Embryonic facial prominence (tissue), 1 donor: ENCODE results near the gene ADORA3.

Experiments
- DNase-seq: peaks from one replicate; pipeline ENCODE4 v3.0.0-alpha.2; 2016; ENCODE audit errors: extremely low spot score

Gene ADORA3

GRCh38 chr1:111507411-111508201, 4.2 kb upstream of the ADORA3 start:
- DNase-seq, result no peak

GRCh38 chr1:111506561-111506960, 3.1 kb upstream of the ADORA3 start:
- no peak for DNase-seq

GRCh38 chr1:111505641-111506119, 2.2 kb upstream of the ADORA3 start:
- no peak for DNase-seq

GRCh38 chr1:111504097-111504496, 664 bp upstream of the ADORA3 start:
- no peak for DNase-seq

- DNase-seq, result no peak
These were observed 1.8 kb downstream of the ADORA3 start for GRCh38 chr1:111501645-111502044.

GRCh38 chr1:111499026-111499785, 4.2 kb downstream of the ADORA3 start:
- DNase-seq, result no peak

GRCh38 chr1:111497592-111497991, 5.8 kb downstream of the ADORA3 start:
- no peak for DNase-seq

- no peak for DNase-seq
These were observed 7.0 kb downstream of the ADORA3 start for GRCh38 chr1:111496398-111496797.

GRCh38 chr1:111491070-111491469, 12.4 kb downstream of the ADORA3 start:
- DNase-seq, result no peak

- no peak for DNase-seq
These were observed 13.2 kb downstream of the ADORA3 start for GRCh38 chr1:111490220-111490619.

GRCh38 chr1:111489604-111490003, 13.8 kb downstream of the ADORA3 start:
- DNase-seq, result no peak

GRCh38 chr1:111488669-111489068, 14.8 kb downstream of the ADORA3 start:
- no peak for DNase-seq

GRCh38 chr1:111487133-111487532, 16.3 kb downstream of the ADORA3 start:
- DNase-seq, result no peak

- no peak for DNase-seq
These were observed 17.0 kb downstream of the ADORA3 start for GRCh38 chr1:111486431-111486830.

- DNase-seq, result no peak
These were observed 18.9 kb downstream of the ADORA3 start for GRCh38 chr1:111484391-111485026.

- no peak for DNase-seq
These were observed 19.6 kb downstream of the ADORA3 start for GRCh38 chr1:111483876-111484275.

- DNase-seq, result no peak
These were observed 20.3 kb downstream of the ADORA3 start for GRCh38 chr1:111483166-111483565.

GRCh38 chr1:111481387-111482221, 21.8 kb downstream of the ADORA3 start:
- peak; percentile 29 for DNase-seq

GRCh38 chr1:111480674-111481073, 22.8 kb downstream of the ADORA3 start:
- no peak for DNase-seq

GRCh38 chr1:111476761-111477309, 26.6 kb downstream of the ADORA3 start:
- DNase-seq, result no peak

GRCh38 chr1:111476214-111476613, 27.2 kb downstream of the ADORA3 start:
- no peak for DNase-seq
